ENCODE results near the gene HPSE.

The HPSE gene

GRCh38 chr4:83334425-83335241, at the start of gene HPSE:
Gene HPSE (minus strand): TSS chr4:83334848. CDS start chr4:83334782, 66 bp downstream.
- DNase-seq (ENCODE audit: low read depth in 1 of 2, low spot score in 1 of 2) = peak; percentile 36 to 44

GRCh38 chr4:83382850-83383249, 48.2 kb upstream of the HPSE start:
- DNase-seq (ENCODE audit: low read depth in 1 of 2, low spot score in 1 of 2) = no peak

- no peak for DNase-seq (ENCODE audit: low read depth in 1 of 2, low spot score in 1 of 2)
Observed at GRCh38 chr4:83381173-83381572, 46.5 kb upstream of the HPSE start.

GRCh38 chr4:83378419-83378818, 43.8 kb upstream of the HPSE start:
- DNase-seq (ENCODE audit: low read depth in 1 of 2, low spot score in 1 of 2) = no peak

- DNase-seq (ENCODE audit: low read depth in 1 of 2, low spot score in 1 of 2) = no peak
Observed at GRCh38 chr4:83372931-83373330, 38.3 kb upstream of the HPSE start.

GRCh38 chr4:83371936-83372335, 37.3 kb upstream of the HPSE start:
- no peak for DNase-seq (ENCODE audit: low read depth in 1 of 2, low spot score in 1 of 2)

GRCh38 chr4:83371235-83371634, 36.6 kb upstream of the HPSE start:
- no peak for DNase-seq (ENCODE audit: low read depth in 1 of 2, low spot score in 1 of 2)

- no peak for DNase-seq (ENCODE audit: low read depth in 1 of 2, low spot score in 1 of 2)
Observed at GRCh38 chr4:83370640-83370906, 35.9 kb upstream of the HPSE start.

GRCh38 chr4:83369831-83370639, 35.4 kb upstream of the HPSE start:
- no peak for DNase-seq (ENCODE audit: low read depth in 1 of 2, low spot score in 1 of 2)

- DNase-seq (ENCODE audit: low read depth in 1 of 2, low spot score in 1 of 2) = no peak
Observed at GRCh38 chr4:83364312-83364711, 29.7 kb upstream of the HPSE start.

- DNase-seq (ENCODE audit: low read depth in 1 of 2, low spot score in 1 of 2) = no peak
Observed at GRCh38 chr4:83362492-83363329, 28.1 kb upstream of the HPSE start.

GRCh38 chr4:83361416-83362103, 26.9 kb upstream of the HPSE start:
- no peak for DNase-seq (ENCODE audit: low read depth in 1 of 2, low spot score in 1 of 2)

- no peak for DNase-seq (ENCODE audit: low read depth in 1 of 2, low spot score in 1 of 2)
Observed at GRCh38 chr4:83360018-83360417, 25.4 kb upstream of the HPSE start.

GRCh38 chr4:83358410-83358809, 23.8 kb upstream of the HPSE start:
- no peak for DNase-seq (ENCODE audit: low read depth in 1 of 2, low spot score in 1 of 2)

GRCh38 chr4:83356899-83357661, 22.4 kb upstream of the HPSE start:
- DNase-seq (ENCODE audit: low read depth in 1 of 2, low spot score in 1 of 2) = peak in 1 of 2 donors; percentile 26

- no peak for DNase-seq (ENCODE audit: low read depth in 1 of 2, low spot score in 1 of 2)
Observed at GRCh38 chr4:83353516-83353915, 18.9 kb upstream of the HPSE start.

- no peak for DNase-seq (ENCODE audit: low read depth in 1 of 2, low spot score in 1 of 2)
Observed at GRCh38 chr4:83348074-83348473, 13.4 kb upstream of the HPSE start.

- DNase-seq (ENCODE audit: low read depth in 1 of 2, low spot score in 1 of 2) = no peak
Observed at GRCh38 chr4:83342476-83342875, 7.8 kb upstream of the HPSE start.

- DNase-seq (ENCODE audit: low read depth in 1 of 2, low spot score in 1 of 2) = no peak
Observed at GRCh38 chr4:83340692-83341343, 6.2 kb upstream of the HPSE start.

- DNase-seq (ENCODE audit: low read depth in 1 of 2, low spot score in 1 of 2) = no peak
Observed at GRCh38 chr4:83339573-83339972, 4.9 kb upstream of the HPSE start.

Measured in activated CD4-positive, alpha-beta T cell treated with anti-CD3 and anti-CD28 coated beads, Interleukin-2, amount 50 U/mL, for 24 hours (primary cell).